HFFc6 (cell line): ENCODE data around the gene ASB1. TPM values are rescaled to one million over a fixed set of nuclear protein-coding genes. Genes with fewer than 3 reads are reported as not detected.

Experiments
- DNase-seq: peaks from one replicate; pipeline ENCODE4 v3.0.0-alpha.2; 2018
- H3K27ac Mint-ChIP-seq: 2 replicates; pipeline ENCODE4 v1.8.0; 2020; ENCODE audit warnings: mild to moderate bottlenecking, mixed read lengths
- H3K27me3 Mint-ChIP-seq: 2 replicates; pipeline ENCODE4 v1.8.0; 2021; ENCODE audit warnings: mild to moderate bottlenecking, moderate library complexity, mixed read lengths; ENCODE audit not compliant: insufficient read depth
- H3K36me3 Mint-ChIP-seq: 2 replicates; pipeline ENCODE4 v1.8.0; 2021; ENCODE audit warnings: low read depth, mixed read lengths
- H3K4me1 Mint-ChIP-seq: 2 replicates; pipeline ENCODE4 v1.8.0; 2020; ENCODE audit warnings: low read depth, mixed read lengths
- H3K4me3 Mint-ChIP-seq: 2 replicates; pipeline ENCODE4 v1.8.0; 2020; ENCODE audit warnings: mild to moderate bottlenecking, moderate library complexity, mixed read lengths
- H3K9me3 Mint-ChIP-seq: 2 replicates; pipeline ENCODE4 v1.8.0; 2020; ENCODE audit warnings: mild to moderate bottlenecking, mixed read lengths
- total RNA-seq, 6 experiments: library from RNA; stranded (reverse); fragmentation: NEBNext Ultra II Directional; extraction: Animal tissue kit (Norgen Biotek cat#: 25700); gene quantifications; 2 replicates in 1 of 6; 3 replicates in 5 of 6; pipeline ENCODE4 v1.2.3, GENCODE V29; 2021
- TF ChIP-seq, protein P1 (sequence below): fragments of 200-600 bp; sonication (generic); IDR thresholded peaks from 2 replicates; pipeline ENCODE4 v1.5.0; 2021; ENCODE audit warnings: antibody characterized with exemption, mild to moderate bottlenecking

The ASB1 gene
- total RNA-seq, 6 experiments from 2014 or later: 56.0 to 77.5 (median 74.4) TPM

DNA sequence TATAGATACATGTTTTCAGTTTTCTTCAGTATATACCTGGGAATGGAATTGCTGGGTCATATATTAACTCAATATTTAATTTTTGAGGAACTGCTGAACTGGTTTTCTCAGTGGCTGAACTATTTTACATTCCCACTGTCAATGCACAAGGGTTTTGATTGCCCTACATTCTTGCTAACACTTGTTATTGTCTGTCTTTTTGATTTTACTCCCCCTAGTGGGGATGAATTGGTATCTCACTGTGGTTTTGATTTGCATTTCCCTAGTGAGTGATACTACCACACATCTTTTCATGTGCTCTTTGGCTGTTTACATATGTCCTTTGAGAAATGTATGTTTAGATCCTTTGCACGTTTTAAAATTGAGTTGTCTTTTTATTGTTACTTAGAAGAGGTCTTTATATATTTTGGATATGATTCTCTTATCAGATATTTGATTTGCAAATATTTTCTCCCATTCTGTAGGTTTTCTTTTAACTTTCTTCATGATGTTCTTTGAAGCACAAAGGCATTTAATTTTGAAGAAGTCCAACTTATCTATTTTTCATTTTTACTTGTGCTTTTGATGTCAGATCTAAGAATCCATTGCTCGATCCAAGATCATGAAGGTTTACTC lies 36.2 kb downstream of the ASB1 start:
- TF ChIP-seq, protein P1, sequence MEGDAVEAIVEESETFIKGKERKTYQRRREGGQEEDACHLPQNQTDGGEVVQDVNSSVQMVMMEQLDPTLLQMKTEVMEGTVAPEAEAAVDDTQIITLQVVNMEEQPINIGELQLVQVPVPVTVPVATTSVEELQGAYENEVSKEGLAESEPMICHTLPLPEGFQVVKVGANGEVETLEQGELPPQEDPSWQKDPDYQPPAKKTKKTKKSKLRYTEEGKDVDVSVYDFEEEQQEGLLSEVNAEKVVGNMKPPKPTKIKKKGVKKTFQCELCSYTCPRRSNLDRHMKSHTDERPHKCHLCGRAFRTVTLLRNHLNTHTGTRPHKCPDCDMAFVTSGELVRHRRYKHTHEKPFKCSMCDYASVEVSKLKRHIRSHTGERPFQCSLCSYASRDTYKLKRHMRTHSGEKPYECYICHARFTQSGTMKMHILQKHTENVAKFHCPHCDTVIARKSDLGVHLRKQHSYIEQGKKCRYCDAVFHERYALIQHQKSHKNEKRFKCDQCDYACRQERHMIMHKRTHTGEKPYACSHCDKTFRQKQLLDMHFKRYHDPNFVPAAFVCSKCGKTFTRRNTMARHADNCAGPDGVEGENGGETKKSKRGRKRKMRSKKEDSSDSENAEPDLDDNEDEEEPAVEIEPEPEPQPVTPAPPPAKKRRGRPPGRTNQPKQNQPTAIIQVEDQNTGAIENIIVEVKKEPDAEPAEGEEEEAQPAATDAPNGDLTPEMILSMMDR: peak; percentile 93
- no peaks in the 10 kb centered on the region for H3K36me3 Mint-ChIP-seq
- H3K9me3 Mint-ChIP-seq: no peaks in the 10 kb centered on the region
- no peaks in the 10 kb centered on the region for H3K27me3 Mint-ChIP-seq
- no peak overlapping the region for H3K4me3 Mint-ChIP-seq
- no peak overlapping the region for H3K27ac Mint-ChIP-seq
- DNase-seq: peak; percentile 65
- H3K4me1 Mint-ChIP-seq: peaks cover 12% of the 10 kb centered on the region

DNA sequence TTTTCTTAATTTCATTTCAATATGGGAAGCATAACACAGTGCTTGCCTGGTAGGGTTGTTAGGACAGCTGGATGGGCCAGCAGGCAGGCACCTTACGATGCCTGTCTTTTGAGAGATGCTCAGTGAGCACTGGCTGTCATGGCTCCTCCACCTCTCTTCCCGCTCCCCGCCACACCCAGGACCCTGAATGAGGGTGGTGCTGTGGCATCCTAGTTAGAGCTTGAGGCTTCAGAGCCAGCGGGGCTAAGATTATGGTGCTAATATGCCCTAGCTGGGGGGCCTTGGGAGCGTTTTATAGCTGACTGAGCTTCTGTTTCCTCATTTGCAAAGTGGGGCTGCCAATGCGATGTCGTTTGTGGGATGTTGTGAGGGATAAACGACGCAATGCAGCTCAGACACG lies 37.7 kb downstream of the ASB1 start:
- TF ChIP-seq, protein P1: no peak
- Mint-ChIP-seq H3K9me3 (peaks cover 6% of the 10 kb centered on the region; the same call in 1 of the 2 replicates), H3K4me3 (no peak overlapping the region), H3K27ac (no peak overlapping the region), H3K36me3 (peaks cover 7% of the 10 kb centered on the region), H3K27me3 (no peaks in the 10 kb centered on the region), H3K4me1 (peaks cover 8% of the 10 kb centered on the region; the same call in 1 of the 2 replicates)
- DNase-seq: no peak

- H3K27ac Mint-ChIP-seq: no peak overlapping the region
- H3K4me1 Mint-ChIP-seq: peaks cover 8% of the 10 kb centered on the region; the same call in 1 of the 2 replicates
- no peaks in the 10 kb centered on the region for H3K27me3 Mint-ChIP-seq
- DNase-seq: no peak
- H3K36me3 Mint-ChIP-seq: peaks cover 15% of the 10 kb centered on the region
- peaks cover 6% of the 10 kb centered on the region; the same call in 1 of the 2 replicates for H3K9me3 Mint-ChIP-seq
- TF ChIP-seq, protein P1: no peak
- H3K4me3 Mint-ChIP-seq: no peak overlapping the region
These were observed 38.9 kb downstream of the ASB1 start for GRCh38 chr2:238465487-238466242.

DNA sequence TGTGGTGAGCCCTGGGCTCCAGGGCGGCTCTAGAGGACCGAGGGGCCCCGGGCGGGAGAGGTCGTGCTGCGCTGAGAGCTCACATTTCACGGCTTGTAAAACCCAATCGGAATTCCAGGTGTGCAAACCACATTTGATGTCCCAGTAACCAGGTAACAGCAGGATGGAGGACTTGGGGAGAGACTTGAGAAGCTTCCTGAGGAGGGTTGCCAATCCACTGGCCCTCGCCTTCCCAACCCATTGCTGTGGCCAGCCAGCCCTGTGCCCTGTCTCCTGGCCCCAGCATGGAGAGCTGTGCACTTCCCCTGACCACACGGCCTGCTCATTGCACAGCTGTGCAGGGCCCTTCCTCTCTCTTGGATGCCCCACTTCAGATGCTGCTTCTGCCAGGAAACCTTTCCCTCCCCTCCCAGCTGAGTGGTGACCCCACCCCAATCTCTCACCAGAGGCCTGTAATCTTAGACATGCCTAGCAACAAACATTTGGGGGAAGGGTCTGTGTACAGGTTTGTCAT lies 39.6 kb downstream of the ASB1 start:
- TF ChIP-seq, protein P1: no peak

DNA sequence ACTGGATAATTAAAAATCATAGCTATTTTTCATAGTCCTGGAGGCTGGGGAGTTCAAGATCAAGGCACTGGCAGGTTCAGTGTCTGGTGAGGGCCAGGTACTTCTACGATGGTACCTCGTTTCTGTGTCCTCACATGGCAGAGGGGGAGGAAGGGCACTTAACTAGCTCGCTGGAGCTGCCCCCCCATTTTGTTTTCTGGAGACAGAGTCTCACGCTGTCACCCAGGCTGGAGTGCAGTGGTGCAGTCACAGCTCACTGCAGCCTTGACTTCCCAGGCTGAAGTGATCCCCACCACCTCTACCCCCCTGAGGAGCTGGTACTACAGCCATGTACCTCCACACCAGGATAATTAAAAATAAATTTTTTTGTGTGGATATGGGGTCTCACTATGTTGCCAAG lies 40.3 kb downstream of the ASB1 start:
- H3K27ac Mint-ChIP-seq: no peak overlapping the region
- no peaks in the 10 kb centered on the region for H3K27me3 Mint-ChIP-seq
- H3K4me3 Mint-ChIP-seq: no peak overlapping the region
- DNase-seq: no peak
- TF ChIP-seq, protein P1: no peak
- peaks cover 6% of the 10 kb centered on the region; the same call in 1 of the 2 replicates for H3K9me3 Mint-ChIP-seq
- H3K4me1 Mint-ChIP-seq: peaks cover 8% of the 10 kb centered on the region; the same call in 1 of the 2 replicates
- H3K36me3 Mint-ChIP-seq: peaks cover 16% of the 10 kb centered on the region

More for the DNA sequence above, 39.6 kb downstream of the ASB1 start:
- Mint-ChIP-seq H3K4me3 (no peak overlapping the region), H3K27me3 (no peaks in the 10 kb centered on the region), H3K27ac (no peak overlapping the region), H3K36me3 (peaks cover 15% of the 10 kb centered on the region), H3K4me1 (peaks cover 8% of the 10 kb centered on the region; the same call in 1 of the 2 replicates), H3K9me3 (peaks cover 6% of the 10 kb centered on the region; the same call in 1 of the 2 replicates)
- no peak for DNase-seq
